CD4-positive, alpha-beta T cell treated with Interferon gamma for 1 hour (primary cell): ENCODE measurements around the gene TRIM63.
"Not testable (repeated sequence)": the region's sequence is repeated elsewhere in the genome, so short reads cannot be mapped to it uniquely, and the experiment has no call there.

Experiments used
- DNase-seq: peaks from one replicate; pipeline ENCODE4 v3.0.0-alpha.2; 2020

TRIM63 gene

GRCh38 chr1:26067432-26067911 lies at the start of gene TRIM63:
TSS of gene TRIM63 (minus strand) at chr1:26067630. CDS start at chr1:26067494, 136 bp downstream.
- DNase-seq = no peak

DNA sequence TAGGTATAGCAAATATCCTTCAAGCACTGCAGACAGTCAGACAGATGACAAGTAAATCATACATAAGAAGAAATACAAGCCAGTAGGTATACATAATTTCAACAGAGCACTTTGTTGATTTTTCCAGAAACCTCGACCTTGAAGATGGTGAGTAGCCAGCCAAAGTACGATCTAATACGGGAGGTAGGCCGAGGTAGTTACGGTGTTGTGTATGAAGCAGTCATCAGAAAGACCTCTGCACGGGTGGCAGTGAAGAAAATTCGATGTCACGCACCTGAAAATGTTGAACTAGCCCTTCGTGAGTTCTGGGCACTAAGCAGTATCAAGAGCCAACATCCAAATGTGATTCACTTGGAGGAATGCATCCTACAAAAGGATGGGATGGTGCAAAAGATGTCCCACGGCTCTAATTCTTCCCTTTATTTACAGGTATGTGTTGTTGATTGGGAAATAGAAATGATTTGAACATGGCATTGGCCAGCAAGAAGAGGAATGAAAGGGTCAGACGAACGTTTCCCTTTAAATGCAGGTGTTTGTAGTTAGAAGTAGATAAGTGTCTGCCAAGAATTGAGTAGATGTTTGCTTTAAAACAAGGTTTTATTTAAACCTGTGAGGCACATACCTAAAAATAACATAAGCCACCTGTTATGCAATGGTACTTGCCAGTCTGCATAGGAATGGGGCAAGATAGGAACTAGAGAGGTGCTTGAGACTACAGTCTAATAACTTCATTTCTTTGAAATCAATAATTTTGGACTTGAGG lies 46.9 kb upstream of the TRIM63 start:
- no peak for DNase-seq

GRCh38 chr1:26112407-26112775 lies 45.0 kb upstream of the TRIM63 start:
- no peak for DNase-seq

DNA sequence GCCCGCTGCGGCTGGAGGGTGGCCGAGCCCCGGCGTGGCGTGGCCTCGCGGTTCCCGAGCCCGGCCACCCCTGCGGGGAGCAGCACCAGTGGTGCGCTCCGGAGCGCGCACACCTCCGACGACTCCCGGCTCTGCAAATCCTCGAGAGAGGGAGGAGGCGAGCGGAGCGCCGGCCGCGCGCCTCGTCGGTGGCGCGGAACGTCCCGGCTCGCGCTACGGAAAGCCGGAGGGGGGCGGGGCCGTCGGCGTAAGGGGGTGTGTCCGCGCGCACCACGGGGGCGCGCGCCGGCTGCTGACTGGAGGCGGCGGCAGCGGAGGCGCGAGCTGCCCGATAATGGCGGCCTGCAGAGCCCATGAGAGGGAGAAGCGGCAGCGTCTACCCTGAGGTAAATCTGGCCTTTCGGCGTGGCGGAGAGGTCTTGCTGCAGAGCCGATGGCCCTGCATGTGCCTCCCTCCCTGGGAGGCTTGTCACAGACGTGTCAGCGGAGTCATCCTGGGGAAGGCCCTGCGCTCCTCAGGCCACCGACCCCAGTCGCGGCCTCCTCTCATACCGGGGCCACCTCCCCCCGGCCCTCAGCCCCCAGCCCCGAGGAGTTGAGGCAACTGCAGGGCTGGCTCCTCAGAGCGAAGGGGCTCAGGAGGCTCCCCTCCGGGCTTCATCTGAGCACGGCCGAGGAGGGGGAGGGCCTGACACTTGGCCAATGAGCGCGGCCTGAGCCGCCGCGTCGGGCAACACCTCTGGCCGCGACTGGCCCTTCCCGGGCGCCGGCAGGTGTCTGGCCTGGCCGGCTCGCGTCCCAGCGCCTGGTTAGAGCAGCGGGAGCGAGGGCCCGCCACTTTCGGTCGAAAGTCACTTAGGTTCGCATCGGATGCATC lies 44.3 kb upstream of the TRIM63 start, which contains the start of gene PDIK1L:
PDIK1L (plus strand) TSS at position 295 of the 877 bp plus-strand sequence. CDS start 2,485 bp downstream, outside the sequence.
- DNase-seq = peak; percentile 93

GRCh38 chr1:26110731-26111529 lies 43.5 kb upstream of the TRIM63 start:
- DNase-seq = peak; percentile 67

GRCh38 chr1:26109229-26110164 lies 42.1 kb upstream of the TRIM63 start:
- no peak for DNase-seq

- not testable (repeated sequence) for DNase-seq
Observed at GRCh38 chr1:26105226-26105548, 37.8 kb upstream of the TRIM63 start.

- DNase-seq = no peak
Observed at GRCh38 chr1:26102526-26102925, 35.1 kb upstream of the TRIM63 start.

- no peak for DNase-seq
Observed at GRCh38 chr1:26102119-26102518, 34.7 kb upstream of the TRIM63 start.

DNA sequence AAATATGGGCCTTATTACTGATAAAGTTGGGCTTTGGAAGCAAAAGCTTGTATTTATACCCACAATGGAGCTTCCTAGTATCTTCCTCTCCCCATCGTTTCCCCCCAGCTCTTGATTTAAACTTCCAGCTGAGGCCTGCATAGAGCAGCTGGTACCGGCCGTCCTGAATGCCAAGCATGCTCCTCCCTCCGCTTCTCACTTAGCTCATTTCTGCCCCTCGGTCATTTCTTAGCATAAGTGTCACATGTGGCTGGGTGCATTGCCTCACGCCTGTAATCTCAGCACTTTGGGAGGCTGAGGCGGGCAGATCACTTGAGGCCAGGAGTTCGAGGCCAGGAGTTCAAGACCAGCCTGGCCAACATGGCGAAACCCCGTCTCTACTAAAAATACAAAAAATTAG lies 32.8 kb upstream of the TRIM63 start:
- not testable (repeated sequence) for DNase-seq

DNA sequence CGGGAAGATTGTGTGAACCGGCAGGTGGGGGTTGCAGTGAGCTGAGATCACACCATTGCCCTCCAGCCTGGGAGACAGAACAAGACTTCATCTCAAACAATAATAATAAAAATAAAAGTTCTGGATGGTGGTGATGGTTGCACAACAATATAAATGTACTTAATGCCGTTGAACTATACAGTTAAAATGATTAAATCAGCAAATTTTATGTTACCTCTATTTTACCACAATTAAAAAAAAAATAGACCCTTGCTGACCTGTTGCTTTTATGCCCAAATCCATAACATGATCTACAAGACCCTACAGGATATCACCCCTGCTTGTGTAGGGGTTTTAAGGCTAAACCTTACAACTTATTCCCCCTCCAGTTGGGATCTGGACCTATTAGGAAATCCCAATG lies 32.4 kb upstream of the TRIM63 start:
- no peak for DNase-seq

- DNase-seq = no peak
Observed at GRCh38 chr1:26098602-26099001, 31.2 kb upstream of the TRIM63 start.

DNA sequence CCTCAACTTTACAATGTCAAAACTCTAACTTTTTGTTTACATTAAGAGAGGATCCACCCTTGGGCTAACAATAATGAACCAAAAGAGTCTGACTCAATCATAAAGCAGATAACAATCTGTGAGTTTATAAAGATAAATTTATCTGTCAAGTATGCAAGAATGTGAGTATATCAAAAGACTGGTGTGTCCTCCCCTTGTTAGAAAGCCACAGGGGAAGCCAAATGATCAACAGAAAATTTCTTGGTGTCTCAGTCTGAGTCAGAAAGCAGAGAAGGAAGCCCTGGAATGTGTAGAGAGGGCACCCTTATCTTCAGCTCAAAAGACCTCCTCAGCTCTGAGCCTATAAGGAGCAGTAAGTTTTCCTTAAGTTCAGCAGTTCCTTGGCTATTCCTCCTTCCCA lies 30.3 kb upstream of the TRIM63 start:
- DNase-seq = no peak

DNA sequence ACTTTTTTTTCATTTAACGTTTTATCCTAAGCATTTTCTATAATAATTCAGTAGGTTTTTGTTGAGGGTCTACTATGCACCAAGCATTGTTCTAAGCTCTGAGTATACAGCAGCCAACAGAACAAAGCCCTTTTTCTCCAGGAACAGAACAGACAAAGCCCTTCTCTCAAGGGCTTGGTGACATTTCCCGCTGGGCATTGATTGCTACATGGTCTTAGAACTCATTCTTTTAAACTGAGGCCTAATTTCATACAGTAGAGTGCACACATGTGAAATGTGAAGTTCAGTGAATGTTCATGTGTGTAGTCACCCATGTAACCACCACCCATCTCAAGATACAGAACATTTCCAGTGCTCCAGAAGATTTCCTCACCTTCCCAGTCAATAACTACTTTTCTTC lies 29.0 kb upstream of the TRIM63 start:
- DNase-seq = no peak

DNA sequence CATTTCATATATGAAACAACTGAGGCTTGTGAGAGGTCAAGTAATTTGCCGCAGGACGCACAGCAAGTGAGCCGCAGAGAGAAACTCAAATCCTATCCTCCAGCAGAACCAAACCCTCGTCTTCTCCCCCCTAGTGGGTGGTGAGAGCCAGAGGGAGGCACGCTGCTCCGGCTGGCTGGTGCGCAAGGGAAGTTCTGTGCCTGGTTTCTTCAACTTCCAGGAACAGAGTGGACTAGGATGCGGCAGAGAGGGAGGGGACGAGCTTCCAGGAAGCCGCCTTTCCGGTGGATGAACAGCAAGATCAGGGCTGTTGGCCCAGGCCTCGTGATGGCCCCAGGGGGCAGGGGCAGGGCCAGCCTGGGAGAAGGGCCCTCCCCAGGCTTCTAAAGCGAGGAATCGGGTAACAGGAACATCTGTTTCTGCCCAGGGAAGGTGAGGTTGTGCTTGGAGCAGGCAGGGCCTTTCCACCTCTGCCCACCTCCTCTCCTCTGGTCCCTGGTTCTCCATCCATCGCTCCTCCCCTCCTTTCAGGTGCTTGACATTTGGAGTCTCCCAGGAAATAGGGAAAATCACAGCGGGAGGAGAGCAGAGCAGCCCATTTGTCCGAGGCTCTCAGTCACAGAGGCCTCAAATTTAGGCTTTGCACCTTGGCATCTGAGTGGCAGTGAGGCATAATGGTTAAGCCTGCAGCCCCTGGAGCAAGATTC lies 27.4 kb upstream of the TRIM63 start:
- no peak for DNase-seq

DNA sequence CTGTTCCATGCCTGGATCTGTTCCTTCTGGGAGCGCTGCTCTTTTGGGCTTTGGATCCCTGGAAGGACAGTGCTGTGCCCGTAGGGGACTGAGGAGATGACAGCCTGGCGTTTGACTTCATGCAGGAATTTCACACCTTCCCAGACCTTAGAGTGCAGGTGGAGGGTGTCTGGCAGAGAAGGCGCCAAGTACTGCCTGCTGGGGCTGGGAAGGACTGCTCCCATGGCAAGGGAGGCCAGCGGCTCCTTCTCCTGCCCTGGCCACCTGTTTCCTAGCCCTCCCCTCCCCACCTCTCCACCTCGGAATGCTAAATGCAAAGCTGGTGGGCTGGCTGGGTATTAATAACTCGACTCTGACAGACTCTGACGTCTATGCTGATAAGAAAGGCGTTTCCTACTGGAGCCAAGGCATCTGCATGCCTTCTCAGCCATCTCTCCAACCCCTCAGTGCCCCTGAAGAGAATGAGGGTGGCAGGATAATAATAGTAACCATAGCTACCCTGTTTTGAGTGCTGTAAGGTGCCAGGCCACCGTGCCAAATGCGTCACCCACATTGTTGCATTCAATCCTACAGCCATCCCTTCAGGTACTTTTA lies 26.7 kb upstream of the TRIM63 start:
- DNase-seq = no peak

DNA sequence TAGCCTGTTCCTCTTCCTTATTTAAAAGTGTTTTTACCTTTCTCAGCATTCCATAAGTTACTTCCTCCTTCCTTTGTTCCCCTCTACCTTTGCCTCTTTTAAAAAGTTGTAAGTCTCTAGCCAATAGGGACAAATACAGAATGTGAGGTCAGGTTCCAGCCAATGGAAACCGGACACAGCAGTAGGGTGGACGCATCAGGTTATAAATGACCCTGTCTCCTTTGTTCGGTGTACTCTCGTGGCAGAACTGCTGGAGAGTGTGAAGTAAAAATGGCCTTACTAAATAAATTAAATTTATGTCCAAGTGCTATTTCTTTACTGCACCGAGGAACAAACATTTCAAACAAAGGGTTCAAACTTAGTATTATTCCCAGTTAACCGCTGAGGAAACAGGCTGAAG lies 26.1 kb upstream of the TRIM63 start:
- DNase-seq = not testable (repeated sequence)

DNA sequence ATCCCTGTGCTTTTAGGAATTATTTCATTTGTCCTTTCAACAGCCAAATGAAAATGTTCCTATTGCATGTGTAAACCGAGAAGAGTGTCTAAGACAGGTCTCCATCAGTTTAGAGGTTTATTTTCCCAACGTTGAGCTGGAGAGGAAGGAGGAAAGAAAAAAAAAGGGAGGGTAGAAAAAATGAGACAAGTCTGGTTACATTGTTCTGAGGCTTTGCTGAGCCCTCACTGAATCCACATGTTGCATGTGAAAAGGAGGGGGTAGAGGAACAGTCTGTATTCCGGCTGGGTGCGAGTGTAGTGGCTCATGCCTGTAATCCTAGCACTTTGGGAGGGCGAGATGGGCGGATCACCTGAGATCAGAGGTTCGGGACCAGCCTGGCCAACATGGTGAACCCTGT lies 25.0 kb upstream of the TRIM63 start:
- no peak for DNase-seq

DNA sequence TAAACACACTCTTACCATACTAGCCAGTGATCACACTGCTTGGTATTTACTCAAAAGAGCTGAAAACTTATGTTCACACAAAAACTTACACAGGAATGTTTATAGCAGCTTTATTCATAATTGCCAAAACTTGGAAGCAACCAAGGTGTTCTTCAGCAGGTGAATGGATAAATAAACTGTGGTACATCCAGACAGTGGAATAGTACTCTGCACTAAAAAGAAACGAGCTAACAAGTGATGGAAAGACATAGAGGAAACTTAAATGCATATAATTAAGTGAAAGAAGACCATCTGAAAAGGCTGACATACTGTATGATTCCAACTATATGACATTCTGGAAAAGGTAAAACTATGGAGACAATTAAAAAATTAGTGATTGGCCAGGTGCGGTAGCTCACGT lies 23.5 kb upstream of the TRIM63 start:
- DNase-seq = no peak

DNA sequence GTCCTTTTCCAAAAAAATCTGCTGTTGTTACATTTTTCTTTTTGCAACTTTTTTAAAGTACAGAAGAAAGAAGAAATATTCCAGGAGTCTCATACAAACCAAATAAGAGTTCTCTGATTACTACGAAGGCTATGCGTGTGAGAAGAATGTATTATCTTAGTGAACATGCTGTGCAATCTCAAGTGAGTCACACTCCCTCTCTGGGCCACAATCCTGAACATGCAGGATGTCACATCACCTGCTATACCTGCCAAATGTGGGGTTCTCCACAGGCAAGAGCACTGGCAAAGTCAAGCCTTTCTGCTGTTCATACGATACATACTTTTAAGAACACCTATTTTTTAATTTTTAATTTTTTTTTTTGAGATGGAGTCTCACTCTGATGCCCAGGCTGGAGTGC lies 21.7 kb upstream of the TRIM63 start:
- DNase-seq = no peak

DNA sequence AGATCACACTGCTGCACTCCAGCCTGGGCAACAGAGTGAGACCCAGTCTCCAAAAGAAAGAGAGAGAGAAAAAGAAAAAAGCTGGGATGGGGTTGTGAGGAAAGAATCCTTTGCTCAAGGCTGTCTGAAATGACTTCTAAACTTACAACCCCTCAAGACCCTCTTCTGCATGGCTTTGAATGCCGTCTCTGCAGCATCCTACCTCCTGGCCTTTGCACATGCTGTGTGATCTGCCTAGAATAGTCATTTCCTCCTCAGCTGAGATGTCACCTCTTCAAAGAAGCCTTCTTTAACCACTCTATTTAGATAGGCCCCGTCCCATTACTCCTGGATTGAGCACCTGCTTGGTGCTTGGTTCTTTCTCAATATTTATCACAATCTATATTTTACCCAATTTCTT lies 17.4 kb upstream of the TRIM63 start:
- no peak for DNase-seq
